Measurements from ENCODE around the gene ARFIP2. TPM values are rescaled to one million over a fixed set of nuclear protein-coding genes. Genes with fewer than 3 reads are reported as not detected.

The ARFIP2 gene
- total and polyA plus RNA-seq, 8 donors: 30.5 to 92.0 (median 38.6) TPM

GRCh38 chr11:6456361-6457073 lies 24.6 kb downstream of the ARFIP2 start:
- Histone ChIP-seq H3K4me1 (no peaks in the 10 kb centered on the region), H3K36me3 (peaks cover 0 to 26% (median 5%) of the 10 kb centered on the region in 3 donors), H3K4me3 (no peak overlapping the region), H3K27ac (no peak overlapping the region), H3K9me3 (no peaks in the 10 kb centered on the region), H3K27me3 (no peaks in the 10 kb centered on the region)
- no peak for FAIRE-seq
- DNase-seq: peak in 1 of 6 donors; percentile 62
- WGBS, 2 donors: 95 to 97% methylated on average over 56 of the region's 56 CpGs
- no peak for TF ChIP-seq CTCF (IDR thresholded peaks at IDR 0.05)
- intact Hi-C loops (cut with DNase I): no loop called here
- ATAC-seq: no peak

GRCh38 chr11:6455070-6455469 lies 26.1 kb downstream of the ARFIP2 start:
- H3K27me3 ChIP-seq: no peaks in the 10 kb centered on the region
- FAIRE-seq (no peak), ATAC-seq (peak in 1 of 4 donors; percentile 22), DNase-seq (no peak)
- WGBS, 2 donors: 48 to 64% methylated on average over 2 of the region's 2 CpGs
- H3K9me3 ChIP-seq: no peaks in the 10 kb centered on the region
- H3K4me1 ChIP-seq: no peaks in the 10 kb centered on the region
- no peak overlapping the region for H3K27ac ChIP-seq
- no peak overlapping the region for H3K4me3 ChIP-seq
- intact Hi-C loops (cut with DNase I): no loop called here
- H3K36me3 ChIP-seq: peaks cover 0 to 32% (median 9%) of the 10 kb centered on the region in 3 donors
- no peak for TF ChIP-seq CTCF (IDR thresholded peaks at IDR 0.05)

GRCh38 chr11:6453152-6453551 lies 28.0 kb downstream of the ARFIP2 start:
- no peaks in the 10 kb centered on the region for H3K27me3 ChIP-seq
- no peak overlapping the region for H3K27ac ChIP-seq
- intact Hi-C loops (cut with DNase I): no loop called here
- no peak for ATAC-seq
- H3K4me1 ChIP-seq: no peaks in the 10 kb centered on the region
- 85 to 86% methylated on average over 2 of the region's 2 CpGs for WGBS, 2 donors
- no peak for FAIRE-seq
- no peak for DNase-seq
- TF ChIP-seq CTCF (IDR thresholded peaks at IDR 0.05): no peak
- no peaks in the 10 kb centered on the region for H3K9me3 ChIP-seq
- peaks cover 0 to 36% (median 9%) of the 10 kb centered on the region in 3 donors for H3K36me3 ChIP-seq
- H3K4me3 ChIP-seq: no peak overlapping the region

DNA sequence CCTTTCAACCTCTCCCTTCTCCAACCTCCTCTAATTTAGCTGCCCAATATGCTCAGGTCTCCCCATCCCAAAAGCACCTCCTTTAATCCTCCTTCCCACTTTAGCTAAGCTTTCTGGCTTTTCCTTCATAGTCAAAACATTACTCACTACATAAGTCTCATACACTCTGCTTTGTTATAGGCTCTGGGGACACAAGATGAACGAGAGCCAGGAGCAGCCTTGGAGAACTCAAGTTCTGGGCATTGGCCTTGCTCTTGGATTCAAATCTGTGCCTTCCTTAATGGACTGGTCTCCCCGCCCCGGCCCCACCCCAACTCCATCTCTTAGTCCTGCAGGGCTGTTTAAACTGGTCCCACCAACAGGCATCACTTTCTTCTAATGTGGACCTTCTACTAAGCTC lies 28.9 kb downstream of the ARFIP2 start:
- Histone ChIP-seq H3K27ac (no peak overlapping the region), H3K4me1 (no peaks in the 10 kb centered on the region), H3K4me3 (no peak overlapping the region), H3K27me3 (no peaks in the 10 kb centered on the region), H3K36me3 (peaks cover 0 to 34% (median 9%) of the 10 kb centered on the region in 3 donors), H3K9me3 (no peaks in the 10 kb centered on the region)
- ATAC-seq: no peak
- intact Hi-C loops (cut with DNase I): no loop called here
- TF ChIP-seq CTCF (IDR thresholded peaks at IDR 0.05): no peak
- no peak for DNase-seq
- no peak for FAIRE-seq
- WGBS, 2 donors: 78 to 84% methylated on average over 3 of the region's 3 CpGs

DNA sequence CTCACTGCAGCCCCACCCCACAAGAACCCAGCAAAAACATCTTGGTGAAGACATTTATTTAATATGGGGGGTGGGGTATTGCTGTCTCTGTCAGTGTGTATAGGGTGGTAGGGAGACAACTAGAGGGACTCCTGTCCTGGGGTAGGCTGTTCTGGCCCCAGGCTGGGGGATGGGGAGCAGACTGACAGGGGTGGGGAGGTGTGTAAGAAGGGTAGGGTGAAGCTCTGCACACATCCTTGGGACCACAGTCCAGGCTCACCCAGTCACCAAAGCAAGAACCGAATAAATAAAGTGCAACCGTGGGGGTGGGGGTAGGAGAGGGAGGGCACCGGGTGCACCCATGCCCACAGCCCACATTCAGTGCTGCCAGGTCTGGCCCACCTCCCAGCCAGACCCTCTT lies 32.6 kb downstream of the ARFIP2 start:
- intact Hi-C loops (cut with DNase I): loop anchor here in 1 of 3 donors (10.0 kb wide), 1 partner anchor 74 kb away; no protein-coding TSS in a partner anchor
- Histone ChIP-seq H3K9me3 (no peaks in the 10 kb centered on the region), H3K4me1 (no peaks in the 10 kb centered on the region), H3K27me3 (no peaks in the 10 kb centered on the region), H3K27ac (no peak overlapping the region), H3K36me3 (peaks cover 0 to 10% (median 4%) of the 10 kb centered on the region in 3 donors), H3K4me3 (no peak overlapping the region)
- 64 to 78% methylated on average over 3 of the region's 3 CpGs for WGBS, 2 donors
- no peak for TF ChIP-seq CTCF (IDR thresholded peaks at IDR 0.05)
- no peak for DNase-seq
- ATAC-seq: no peak
- no peak for FAIRE-seq
